GM18502 (cell line): ENCODE results near the gene SELENOO.

Source experiments
- ATAC-seq: cut with Tn5 transposase; IDR thresholded peaks from one replicate; pipeline ENCODE4 v1.9.1; 2021; ENCODE audit warnings: mild to moderate bottlenecking; ENCODE audit not compliant: unreplicated experiment, poor library complexity

The SELENOO gene

DNA sequence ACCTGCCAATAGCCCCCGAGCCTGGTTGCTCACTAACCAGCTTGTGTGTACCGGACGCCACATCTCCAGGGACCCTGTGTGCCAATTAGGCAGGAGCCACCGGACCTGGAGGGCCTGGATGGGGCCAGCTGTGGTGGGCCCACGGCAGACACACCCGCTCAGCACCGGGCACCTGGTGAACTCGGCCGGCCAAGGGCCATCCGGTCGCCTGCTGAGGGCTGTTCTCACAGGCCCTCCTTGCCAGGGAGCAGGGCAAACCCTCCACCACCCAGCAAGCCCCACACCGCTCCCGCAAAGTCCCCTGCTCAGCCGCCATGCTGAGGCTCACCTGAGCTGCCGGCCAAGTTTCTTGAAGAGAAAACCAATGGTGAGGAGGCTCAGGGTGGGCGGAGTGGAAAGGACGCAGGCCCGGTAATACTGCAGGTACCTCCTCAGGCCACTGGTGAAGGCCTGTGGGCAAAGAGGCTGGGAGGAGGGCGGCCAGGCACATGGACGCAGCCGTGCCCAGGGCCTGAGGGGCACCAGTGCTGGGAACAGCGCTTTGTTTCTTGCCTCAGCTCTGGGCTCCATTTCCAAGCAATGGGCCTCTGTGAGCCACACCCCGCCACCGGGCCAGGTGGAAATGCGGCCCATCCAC is 26.9 kb downstream of the SELENOO start:
- no peak for ATAC-seq

DNA sequence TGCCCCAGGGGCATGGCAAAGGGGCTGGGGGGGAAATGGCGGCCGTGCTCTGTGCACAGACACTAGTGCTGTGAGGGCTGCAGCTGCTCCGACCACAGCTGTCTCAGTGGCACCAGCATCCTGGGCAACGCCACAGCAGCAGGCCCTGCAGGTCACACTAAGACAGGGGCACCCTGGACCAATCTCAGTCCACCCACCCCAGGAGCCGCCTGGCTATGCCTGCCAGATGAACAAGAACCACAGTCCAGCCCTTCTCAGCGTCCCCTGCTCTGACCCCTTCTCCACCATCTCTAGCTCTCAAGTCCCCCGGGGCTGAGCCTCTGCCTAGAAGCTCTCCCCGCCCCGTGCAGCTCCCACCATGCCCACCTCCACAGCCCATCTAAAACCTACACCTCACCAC is 27.6 kb downstream of the SELENOO start:
- ATAC-seq, result no peak

DNA sequence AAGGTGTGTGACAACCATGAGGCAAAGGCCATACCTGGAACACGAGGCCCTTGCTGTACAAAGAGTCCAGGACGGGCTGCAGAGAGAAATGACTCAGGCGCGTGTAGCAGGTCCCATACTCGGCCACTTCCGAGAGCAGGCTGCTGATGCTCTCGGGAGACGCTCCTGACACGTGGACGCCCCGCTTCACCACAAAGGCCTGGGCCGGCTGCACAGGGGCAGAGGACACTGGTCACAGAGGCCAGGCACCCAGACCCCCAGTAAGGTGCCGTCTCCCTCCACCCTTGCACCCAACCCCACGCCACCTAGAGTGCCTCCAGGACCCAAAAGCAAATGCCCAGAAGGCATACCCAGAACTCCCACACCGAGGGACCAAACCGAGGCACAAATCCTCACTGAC is 28.6 kb downstream of the SELENOO start:
- ATAC-seq, result no peak

DNA sequence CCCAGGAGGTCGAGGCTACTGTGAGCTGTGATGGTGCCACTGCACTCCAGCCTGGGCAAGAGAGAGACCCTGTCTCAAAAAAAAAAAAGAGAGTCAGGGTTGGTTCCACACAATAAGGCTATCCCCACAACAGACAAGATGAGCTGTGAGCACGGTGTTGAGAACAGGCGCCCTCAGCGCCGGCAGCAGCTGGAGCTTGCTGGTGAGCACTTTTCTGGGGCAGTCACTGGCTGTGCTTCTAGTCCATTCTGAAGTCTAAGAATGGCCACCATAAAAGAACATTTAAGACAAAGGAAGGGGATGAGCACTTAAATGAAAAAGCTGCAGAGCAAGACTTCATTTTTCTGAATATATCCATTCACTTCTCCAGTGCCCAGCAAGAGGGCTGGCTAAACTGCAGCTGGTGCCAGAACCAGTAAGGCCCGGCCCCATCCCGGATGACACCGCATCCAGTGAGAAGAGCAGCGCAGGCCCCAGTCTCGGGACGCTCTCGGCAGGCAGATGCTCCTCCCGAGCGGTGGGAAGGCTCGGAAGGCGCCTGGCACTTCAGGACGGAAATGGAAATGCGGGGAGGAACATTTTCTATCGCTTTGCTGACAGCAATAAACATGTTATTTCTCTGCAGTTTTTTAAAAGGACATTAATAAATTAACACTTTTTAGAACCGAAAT is 31.8 kb downstream of the SELENOO start:
- no peak for ATAC-seq

DNA sequence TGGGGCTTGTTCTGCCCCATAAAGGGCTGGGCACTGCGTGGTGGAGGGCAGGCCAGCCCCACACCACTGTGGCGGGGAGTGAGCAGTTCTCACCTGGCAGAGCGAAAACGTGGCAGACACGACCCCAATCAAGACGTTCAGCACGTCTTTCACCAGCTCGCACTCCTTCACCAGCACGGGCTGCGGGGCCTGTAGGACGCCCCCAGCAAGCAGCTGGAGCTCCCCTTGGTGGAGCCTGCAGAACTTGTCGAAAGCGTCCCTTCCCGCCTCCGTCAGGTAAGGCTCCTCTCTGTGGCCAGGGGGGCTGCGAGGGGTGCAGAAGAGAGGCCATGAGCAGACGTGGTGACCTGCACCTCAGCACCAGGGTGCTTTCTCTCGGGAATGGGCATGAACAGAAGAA is 32.4 kb downstream of the SELENOO start:
- no peak for ATAC-seq

DNA sequence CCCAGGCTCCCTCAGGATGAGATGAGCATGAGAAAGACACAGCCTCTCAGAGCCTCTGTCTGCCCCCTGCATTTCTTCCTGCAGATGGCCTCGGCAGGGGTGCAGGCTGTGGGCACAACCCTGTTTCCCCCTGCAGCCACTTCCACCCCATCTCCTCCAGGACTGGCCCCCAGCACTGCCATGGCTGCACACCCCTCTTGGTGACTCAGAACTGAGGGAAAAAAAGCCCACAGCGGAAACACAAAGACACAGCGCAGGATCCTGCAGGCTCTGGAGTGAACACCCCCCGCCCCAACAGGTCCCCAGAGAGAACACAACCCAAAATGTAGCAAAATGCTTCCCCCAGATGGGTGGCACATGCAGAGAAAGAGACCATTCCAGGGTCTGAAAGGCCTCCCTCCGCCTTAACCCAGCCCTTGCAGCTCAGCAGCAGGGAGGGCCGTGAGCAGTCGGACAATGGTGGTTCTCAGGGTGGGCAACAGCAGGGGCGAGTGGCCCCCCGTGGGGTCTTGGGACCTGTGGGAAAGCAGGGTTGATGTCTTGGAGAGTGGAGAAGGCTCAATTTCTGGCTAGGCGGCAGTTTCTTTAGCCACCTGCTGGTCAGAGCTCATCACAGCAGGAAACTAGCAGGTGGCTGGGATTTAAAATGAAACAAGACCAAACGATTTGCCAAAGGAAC is 36.1 kb downstream of the SELENOO start:
- ATAC-seq, result no peak

DNA sequence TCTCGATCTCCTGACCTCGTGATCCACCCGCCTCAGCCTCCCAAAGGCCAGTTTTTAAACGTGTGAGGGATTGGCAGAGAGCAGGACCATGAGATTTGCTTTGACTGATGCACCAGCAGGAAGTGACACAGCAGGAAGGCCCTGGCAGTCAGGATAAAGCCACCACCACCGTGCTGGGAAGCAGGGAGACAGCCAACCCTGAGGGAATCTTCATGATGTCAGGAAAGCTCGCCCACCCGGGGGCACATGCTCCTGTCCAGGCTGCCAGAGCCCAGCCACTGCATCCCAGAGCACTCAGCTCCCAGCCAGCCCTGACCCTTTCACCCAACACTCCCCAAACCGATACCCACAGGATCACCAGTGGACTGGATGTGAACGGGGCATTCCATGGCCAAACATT is 37.9 kb downstream of the SELENOO start:
- ATAC-seq, result no peak

DNA sequence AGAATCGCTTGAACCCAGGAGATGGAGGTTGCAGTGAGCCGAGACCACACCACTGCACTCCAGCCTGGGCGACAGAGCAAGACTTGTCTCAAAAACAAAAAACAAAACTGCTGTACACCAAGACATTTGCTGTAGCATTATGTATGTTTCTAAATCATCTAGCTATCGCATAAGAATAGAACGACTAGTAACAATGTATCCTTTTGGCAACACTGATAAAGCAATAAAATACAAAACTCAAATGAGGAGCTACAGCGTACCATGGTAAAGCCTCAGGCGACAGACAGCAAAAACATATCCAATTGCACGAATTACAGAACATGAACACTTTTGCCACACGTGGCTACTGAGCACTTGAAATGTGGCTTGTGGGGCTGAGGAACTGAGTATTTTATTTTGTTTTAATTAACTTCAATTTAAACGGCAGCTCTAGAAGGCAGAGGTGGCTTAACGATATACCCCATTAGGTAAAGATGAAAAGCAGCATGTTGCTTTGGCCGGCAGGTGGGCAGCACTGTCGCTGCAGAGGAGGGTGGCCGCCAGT is 41.7 kb downstream of the SELENOO start:
- no peak for ATAC-seq

DNA sequence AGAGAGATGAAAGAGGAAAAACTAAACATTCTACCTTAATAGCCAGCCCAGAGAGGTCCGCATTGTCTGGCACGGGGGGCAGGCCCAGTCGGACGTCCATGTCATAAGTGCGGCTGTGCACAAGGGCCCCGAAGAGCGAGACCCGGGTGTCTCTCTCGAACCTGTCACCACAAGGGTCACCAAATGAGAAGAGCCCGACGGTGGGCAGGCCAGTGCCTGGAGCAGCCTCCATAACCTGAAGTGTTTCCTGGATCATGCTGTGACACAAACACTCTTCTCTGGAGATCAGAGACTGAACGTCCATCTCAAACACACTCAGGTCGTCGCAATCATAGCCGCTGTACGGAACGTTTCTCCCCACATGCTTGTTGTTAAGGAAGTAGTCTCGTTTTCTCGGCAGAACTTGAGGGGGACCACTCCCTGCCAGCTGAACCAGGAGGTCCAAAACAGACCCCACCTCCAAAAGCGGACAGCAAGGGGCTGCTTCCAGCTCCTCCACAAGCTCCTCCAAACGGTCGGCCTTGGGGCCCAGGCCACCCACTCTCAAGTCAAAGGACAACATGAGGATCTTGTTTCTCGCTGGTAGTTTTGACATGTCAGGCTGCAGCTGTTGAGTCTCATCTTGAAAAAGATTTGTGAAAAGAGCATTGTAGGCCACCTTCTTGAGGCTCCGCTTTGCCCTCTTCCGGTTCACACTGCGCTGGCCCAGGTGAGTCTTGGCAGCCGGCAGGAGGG is 43.0 kb downstream of the SELENOO start:
- no peak for ATAC-seq

DNA sequence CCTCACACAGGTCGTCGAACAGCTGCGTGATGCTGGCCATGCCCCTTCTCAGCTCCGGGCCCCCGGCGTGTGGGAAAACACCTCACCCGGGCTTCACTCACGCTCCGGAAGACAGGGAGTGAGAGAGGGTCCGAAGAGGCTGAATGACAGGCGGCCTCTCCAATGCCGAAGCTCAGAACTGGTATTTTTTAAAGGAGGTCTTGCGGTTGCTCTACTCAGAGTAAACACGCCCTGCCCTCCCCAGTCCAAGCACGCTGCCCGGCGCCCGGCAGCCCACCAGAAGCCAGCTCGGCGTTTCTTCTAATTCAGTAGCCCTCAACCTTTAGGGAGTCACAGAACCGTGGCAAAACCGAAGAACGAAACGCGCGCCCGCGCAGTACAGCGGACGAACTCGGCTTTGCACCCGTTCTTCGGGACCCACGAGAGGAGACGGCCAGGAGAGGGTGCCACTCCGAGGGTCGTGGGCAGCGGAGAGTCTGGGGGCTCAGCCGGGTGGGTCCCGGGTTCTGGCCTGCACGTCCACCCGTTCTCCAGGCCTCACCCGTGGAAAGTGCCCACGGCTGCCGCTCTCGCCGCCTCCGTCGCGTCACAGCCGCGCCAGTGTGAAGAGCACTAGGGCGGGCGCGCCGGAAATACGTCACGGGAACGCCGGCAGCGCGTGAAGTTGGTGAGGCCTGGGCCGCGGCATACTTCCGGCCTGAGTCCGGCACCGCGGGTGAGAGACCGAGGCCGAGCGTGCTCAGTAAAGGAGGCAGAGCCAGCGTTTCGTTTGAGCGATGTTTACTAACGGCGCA is 43.8 kb downstream of the SELENOO start, which contains the start of gene TUBGCP6:
Gene TUBGCP6, minus strand, starts transcription at position 604 of the 794 bp plus-strand sequence. Its CDS starts 564 bp downstream, at position 40.
- peak; percentile 73 for ATAC-seq

DNA sequence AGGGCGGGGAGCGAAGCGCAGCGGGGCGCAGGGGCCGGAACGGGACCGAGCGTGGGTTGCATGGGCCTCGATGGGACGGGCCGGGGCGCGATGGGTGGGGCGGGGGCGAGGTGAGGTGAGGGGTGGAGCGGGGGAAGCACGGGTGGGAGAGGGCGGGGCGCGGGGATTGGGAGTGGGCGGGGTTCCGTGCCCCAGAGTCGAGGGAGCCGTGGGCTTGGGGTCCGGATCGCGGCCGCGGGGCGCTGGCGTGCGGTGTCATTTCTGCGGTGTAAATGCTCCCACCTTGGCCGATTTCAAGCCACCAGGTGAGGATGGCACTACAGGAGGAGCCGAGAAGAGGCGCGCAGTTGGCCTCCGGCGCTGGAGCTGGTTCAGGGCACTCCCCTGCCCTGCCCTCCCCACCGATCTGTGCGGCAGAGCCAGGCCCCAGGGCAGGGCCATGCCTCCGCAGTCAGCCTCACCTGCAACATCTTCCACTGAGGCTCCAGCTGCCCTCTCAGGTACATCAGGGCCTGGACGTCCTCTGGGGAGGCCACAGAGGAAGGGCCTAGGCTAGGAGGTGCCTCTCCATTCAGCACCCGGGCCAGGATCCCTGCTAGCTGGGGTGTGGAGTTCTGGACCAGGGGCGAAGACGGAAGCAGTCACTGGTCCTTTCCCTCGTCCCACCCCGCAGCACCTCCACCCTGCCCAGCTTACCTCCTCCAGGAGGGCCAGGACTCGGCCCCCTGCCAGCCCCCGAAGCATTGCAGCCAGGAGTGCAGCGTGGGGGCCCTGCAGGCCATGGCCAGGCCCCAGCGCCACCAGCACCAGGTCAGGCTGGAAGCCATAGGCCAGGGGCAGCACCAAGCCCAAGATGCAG is 44.6 kb downstream of the SELENOO start:
- no peak for ATAC-seq

DNA sequence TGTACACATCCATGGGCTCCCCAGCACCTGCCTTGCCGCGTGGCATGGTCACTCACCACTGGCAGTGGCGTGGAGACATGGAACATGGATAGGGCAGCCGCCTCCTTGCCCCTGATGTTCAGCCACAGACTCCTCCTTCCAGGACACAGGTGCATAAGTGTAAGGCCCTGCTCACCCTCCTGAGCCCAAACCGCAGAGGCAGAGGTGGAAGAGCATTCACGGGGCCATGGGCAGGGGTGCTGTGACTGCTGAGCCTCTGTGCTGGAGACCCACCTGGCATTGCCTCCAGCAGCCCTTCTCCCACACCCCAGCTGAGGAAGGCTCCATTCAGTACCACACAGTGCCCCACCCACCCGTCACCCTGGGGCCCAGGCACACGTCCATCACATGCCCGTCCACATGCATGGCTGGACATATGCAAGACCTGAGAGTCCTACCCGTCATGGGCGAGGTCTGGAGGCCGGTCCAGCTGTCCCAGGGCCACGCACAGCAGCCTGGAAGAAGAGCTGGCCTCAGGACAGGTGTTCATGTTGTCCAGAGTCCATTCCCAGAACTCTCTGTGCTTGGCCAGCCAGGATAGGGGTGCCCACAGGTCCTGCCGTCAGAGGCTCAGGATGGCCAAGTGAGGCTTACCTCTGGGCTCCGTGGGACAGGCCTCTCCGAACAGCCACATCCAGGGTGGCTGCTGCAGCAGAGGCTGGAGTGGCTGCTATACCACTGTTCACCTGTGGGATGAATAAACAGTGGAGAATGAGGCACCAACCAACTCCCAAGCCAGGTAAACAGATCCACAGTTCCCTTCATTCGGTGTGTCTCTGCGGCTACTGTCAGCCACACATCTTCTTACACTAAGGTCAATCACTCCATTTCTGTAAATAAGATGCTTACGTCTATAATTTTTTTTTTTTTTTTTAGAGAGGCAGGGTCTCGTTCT is 45.7 kb downstream of the SELENOO start:
- ATAC-seq, result no peak

DNA sequence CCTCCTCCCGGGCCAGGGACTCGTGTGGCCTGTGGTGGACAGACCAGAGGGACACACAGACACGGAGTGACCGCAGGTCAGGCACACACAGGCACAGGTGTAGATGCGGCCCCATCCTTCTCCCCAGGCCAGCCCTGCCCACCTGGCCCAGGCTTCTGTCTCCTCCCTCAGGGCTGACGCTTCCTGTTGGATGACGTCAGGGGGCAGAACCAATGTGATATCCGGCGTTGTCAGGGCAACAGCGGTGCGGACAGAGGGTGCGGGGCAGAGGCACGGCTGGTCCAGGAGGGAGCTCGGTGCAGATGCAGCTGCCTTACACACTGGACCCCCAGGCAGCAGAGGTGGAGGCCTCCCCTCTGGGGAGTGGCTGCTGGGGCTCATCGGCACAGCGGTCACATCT is 46.9 kb downstream of the SELENOO start:
- ATAC-seq, result no peak

DNA sequence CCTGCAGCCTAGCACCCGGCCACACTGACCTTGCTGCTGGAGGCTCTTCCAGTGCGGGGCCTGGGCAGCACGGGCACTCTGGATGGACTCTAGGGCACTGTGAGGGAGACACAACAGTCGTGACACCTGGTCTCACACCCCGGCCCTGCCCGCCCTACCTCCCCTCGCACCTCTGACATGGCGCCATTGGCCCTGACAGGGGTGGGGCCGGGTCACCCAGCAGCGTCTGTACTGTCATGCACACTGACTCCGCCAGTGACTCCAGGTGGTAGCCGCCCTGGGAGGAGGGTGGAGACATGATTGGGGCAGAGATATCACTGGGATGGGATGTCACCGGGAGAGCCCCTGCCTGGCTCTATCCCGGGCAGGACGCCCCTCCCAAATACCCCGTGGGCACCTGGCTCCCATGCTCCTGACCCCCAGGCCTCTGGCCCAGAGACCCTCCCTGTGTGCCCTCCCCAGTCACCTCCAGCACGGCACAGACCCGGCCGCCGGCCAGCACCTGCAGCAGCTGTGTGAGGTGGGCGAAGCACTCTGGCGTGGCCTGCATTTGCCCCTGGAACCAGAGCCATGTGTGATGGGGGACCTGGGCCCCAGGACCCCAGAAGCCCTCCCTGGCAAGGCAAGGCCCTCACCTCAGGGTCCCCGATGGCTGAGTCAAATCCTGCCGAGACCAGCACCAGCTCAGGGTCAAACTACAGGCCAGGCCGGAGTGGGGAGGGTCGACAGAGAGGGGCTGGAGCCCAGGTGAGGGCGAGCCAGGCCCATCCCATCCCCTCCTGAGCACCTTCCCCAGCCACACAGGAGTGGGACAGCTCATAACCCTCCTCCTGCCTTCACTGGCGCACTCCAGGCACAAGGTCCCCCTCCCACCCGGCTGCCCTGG is 47.6 kb downstream of the SELENOO start:
- no peak for ATAC-seq

DNA sequence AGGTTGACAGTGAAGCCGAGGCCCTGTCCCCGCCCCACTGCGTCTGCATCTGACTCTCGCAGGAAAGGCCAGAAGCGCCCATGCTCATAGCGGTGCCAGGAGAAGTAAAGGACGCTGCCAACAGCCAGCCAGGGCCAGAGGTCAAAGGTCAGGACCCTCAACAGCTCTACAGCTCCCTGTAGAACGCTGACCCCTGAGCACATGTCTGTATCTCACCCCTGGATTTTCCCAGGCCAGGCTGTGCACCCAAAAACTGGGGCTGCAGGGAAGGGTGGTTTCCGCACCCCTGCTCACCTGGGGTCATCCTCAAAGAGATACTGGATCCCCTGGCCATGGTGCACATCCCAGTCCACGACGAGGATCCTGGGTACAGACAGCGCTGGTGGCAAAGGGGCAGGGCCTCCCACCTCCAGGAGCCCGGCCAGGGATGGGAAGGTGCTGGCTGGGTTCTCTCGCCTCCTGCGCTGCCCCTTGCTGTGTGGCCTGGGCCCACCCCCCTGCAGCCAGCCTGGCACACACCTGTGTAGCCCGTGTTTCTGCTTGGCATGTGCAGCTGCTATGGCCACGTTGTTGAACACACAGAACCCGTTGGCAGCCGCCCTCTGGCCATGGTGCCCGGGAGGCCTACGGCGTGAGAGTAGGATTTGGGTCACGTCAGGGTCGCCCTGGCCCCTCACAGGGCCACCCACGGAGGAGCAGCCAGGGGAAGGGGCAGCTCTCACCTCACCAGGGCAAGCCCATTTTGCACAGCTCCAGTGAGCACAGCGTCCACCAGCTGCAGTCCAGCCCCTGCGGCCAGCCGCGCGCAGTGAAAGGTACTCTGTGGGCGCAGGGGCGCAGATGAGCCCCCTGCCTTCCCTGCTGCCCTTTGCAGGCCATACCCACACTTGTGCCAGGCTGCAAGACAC is 48.8 kb downstream of the SELENOO start:
- no peak for ATAC-seq

DNA sequence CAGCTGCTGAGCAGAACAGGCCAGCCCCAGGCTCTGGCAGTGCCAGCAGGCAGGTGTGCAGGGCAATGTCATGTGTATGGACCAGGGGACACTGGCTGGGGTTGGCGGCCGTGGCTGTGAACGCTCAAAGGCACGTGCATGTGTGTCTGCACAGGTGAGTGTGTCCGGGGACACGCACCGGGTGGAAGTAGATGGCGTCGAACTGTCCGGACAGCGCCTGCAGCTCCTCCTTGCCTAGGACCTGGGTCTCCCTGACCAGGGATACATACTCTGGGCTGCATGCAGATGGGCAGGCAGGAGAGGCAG is 49.4 kb downstream of the SELENOO start:
- ATAC-seq, result no peak
